ENCODE data around the gene XKR7. TPM values are rescaled to one million over a fixed set of nuclear protein-coding genes. Genes with fewer than 3 reads are reported as not detected.

XKR7 gene
- polyA plus RNA-seq, 4 donors, result 0.21 to 0.37 TPM; not detected in 2

DNA sequence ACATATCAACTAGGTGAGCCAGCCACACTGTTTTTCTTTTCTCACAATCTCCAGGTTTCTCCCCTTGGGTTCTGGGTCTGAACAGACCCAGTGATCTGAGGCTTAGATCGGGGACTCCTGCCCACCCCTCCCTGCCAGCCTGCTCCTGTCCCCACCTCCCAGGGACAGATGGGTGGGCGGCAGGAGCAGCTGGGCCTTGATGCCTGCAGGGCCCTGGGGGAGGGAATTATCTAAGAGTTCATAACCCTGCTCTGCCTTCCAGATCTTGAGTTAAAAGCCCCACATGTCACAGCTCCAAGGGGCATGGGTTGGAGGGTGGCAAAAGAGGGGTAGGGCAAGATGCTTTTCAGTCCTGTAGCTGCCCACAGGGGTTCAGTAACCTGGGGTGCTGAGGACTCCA lies 5.2 kb upstream of the XKR7 start:
- 38 to 51% (median 45%) methylated on average over 2 of the region's 2 CpGs for WGBS, 3 donors
- no peaks in the 10 kb centered on the region for H3K36me3 ChIP-seq (ENCODE audit: control insufficient read depth in 3 of 3, insufficient read depth in 2 of 3, low read depth in 1 of 3, low read length in 3 of 3)
- peaks cover 0 to 20% (median 16%) of the 10 kb centered on the region in 3 donors for H3K27me3 ChIP-seq (ENCODE audit: control insufficient read depth in 3 of 3, insufficient read depth in 3 of 3, low read length in 3 of 3)
- no peaks in the 10 kb centered on the region for H3K4me1 ChIP-seq (ENCODE audit: control insufficient read depth in 3 of 3, insufficient read depth in 2 of 3, low read depth in 1 of 3, low read length in 2 of 3)
- H3K4me3 ChIP-seq (ENCODE audit: low read depth in 1 of 3, low read length in 3 of 3), result no peak overlapping the region
- no peak overlapping the region for H3K27ac ChIP-seq (ENCODE audit: low read depth in 1 of 3, low read length in 2 of 3)
- H3K9me3 ChIP-seq (ENCODE audit: control insufficient read depth in 2 of 2, insufficient read depth in 1 of 2, low read depth in 1 of 2, low read length in 1 of 2), result no peaks in the 10 kb centered on the region
- no peak for DNase-seq
- FAIRE-seq, result no peak

DNA sequence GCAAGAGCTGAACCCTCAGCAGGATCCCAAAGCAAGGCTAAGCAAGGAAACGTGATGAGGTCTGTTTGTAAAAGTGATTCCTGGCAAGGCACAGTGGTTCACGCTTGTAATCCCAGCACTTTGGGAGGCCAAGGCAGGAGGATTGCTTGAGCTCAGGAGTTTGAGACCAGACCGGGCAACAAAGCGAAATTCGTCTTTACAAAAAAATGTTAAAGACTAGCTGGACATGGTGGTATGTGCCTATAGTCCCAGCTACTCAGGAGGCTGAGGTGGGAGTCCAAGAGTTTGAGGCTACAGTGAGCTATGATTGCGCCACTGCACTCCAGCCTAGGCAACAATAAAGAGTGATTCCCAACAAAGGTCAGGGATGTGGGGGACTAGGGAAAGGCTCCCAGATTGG lies 4.1 kb upstream of the XKR7 start:
- Histone ChIP-seq H3K27me3 (ENCODE audit: control insufficient read depth in 3 of 3, insufficient read depth in 3 of 3, low read length in 3 of 3) (peaks cover 0 to 24% (median 16%) of the 10 kb centered on the region in 3 donors), H3K9me3 (ENCODE audit: control insufficient read depth in 2 of 2, insufficient read depth in 1 of 2, low read depth in 1 of 2, low read length in 1 of 2) (no peaks in the 10 kb centered on the region), H3K27ac (ENCODE audit: low read depth in 1 of 3, low read length in 2 of 3) (no peak overlapping the region), H3K36me3 (ENCODE audit: control insufficient read depth in 3 of 3, insufficient read depth in 2 of 3, low read depth in 1 of 3, low read length in 3 of 3) (no peaks in the 10 kb centered on the region), H3K4me1 (ENCODE audit: control insufficient read depth in 3 of 3, insufficient read depth in 2 of 3, low read depth in 1 of 3, low read length in 2 of 3) (no peaks in the 10 kb centered on the region), H3K4me3 (ENCODE audit: low read depth in 1 of 3, low read length in 3 of 3) (no peak overlapping the region)
- 62 to 68% (median 64%) methylated on average over 6 of the region's 6 CpGs for WGBS, 3 donors
- FAIRE-seq, result no peak
- no peak for DNase-seq

DNA sequence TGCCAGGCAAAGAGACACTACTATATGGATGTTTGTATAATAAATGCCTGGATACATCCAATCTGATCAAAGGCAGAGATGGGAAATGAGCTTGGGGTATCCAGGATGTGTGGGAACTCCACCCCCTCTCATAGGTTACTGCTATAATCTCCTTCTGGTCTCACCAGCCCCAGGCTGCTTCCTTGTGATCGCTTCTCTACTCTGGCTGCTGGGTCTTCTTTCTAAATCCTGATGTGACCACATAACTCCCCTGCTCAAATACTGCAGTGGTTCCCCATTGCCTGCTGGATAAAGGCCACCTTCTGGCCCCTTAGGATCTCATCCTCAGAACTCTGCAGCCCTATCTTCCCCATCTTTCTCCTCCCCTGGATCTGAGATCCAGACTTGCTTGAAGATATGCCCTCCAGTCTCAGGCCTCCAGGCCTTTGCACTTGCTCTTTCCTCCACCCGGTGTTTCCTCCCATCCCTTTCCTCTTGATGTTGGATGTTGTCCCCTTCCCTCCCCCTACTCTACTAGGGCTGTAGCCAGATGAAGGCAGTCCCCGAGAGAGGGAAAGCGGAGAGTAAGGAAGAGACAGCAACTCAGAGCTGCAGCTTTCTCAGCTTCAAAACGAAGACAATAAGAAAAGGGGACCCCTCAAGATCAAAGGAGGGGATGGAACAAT lies 828 bp upstream of the XKR7 start:
- H3K9me3 ChIP-seq (ENCODE audit: control insufficient read depth in 2 of 2, insufficient read depth in 1 of 2, low read depth in 1 of 2, low read length in 1 of 2), result no peaks in the 10 kb centered on the region
- no peaks in the 10 kb centered on the region for H3K4me1 ChIP-seq (ENCODE audit: control insufficient read depth in 3 of 3, insufficient read depth in 2 of 3, low read depth in 1 of 3, low read length in 2 of 3)
- H3K27ac ChIP-seq (ENCODE audit: low read depth in 1 of 3, low read length in 2 of 3), result no peak overlapping the region
- no peak overlapping the region for H3K4me3 ChIP-seq (ENCODE audit: low read depth in 1 of 3, low read length in 3 of 3)
- no peaks in the 10 kb centered on the region for H3K36me3 ChIP-seq (ENCODE audit: control insufficient read depth in 3 of 3, insufficient read depth in 2 of 3, low read depth in 1 of 3, low read length in 3 of 3)
- peaks cover 0 to 29% (median 10%) of the 10 kb centered on the region in 3 donors for H3K27me3 ChIP-seq (ENCODE audit: control insufficient read depth in 3 of 3, insufficient read depth in 3 of 3, low read length in 3 of 3)
- 6 to 9% (median 7%) methylated on average over 5 of the region's 5 CpGs for WGBS, 3 donors
- FAIRE-seq (no peak), DNase-seq (no peak)

DNA sequence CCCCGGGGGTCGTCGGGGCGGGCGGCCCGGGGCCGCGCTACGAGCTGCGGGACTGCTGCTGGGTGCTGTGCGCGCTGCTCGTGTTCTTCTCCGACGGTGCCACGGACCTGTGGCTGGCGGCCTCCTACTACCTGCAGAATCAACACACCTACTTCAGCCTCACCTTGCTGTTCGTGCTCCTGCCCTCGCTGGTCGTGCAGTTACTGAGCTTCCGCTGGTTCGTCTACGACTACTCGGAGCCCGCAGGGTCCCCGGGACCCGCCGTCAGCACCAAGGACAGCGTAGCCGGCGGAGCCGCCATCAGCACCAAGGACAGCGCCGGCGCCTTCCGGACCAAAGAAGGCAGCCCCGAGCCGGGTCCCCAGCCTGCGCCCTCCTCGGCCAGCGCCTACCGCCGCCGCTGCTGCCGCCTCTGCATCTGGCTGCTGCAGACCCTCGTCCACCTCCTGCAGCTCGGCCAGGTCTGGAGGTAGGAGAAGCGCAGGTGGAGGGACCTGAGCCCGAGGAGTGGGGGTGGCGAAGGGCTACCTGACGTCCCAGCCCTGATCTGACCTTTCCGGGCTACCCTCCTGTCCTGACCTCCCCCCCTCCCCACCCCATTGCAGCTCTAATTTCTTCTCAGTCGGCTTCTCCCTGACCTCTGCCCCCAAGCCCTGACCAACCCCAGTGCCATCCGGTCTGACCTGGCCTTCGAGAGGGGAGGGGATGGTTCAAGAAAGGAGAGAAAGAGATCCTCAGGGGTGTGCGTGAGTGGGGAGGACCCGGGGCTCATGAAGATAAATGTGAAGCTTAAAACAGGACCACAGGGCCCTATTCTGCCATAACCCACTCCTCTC lies 558 bp downstream of the XKR7 start:
- H3K27me3 ChIP-seq (ENCODE audit: control insufficient read depth in 3 of 3, insufficient read depth in 3 of 3, low read length in 3 of 3), result peaks cover 0 to 28% (median 10%) of the 10 kb centered on the region in 3 donors
- no peaks in the 10 kb centered on the region for H3K36me3 ChIP-seq (ENCODE audit: control insufficient read depth in 3 of 3, insufficient read depth in 2 of 3, low read depth in 1 of 3, low read length in 3 of 3)
- H3K9me3 ChIP-seq (ENCODE audit: control insufficient read depth in 2 of 2, insufficient read depth in 1 of 2, low read depth in 1 of 2, low read length in 1 of 2), result no peaks in the 10 kb centered on the region
- H3K27ac ChIP-seq (ENCODE audit: low read depth in 1 of 3, low read length in 2 of 3), result no peak overlapping the region
- FAIRE-seq (no peak), DNase-seq (peak; percentile 35 to 89)
- peak overlapping the region in 2 of 3 donors; percentile 13 to 41 for H3K4me3 ChIP-seq (ENCODE audit: low read depth in 1 of 3, low read length in 3 of 3)
- WGBS, 3 donors, result 2 to 7% (median 7%) methylated on average over 44 to 57 of the region's 57 CpGs
- no peaks in the 10 kb centered on the region for H3K4me1 ChIP-seq (ENCODE audit: control insufficient read depth in 3 of 3, insufficient read depth in 2 of 3, low read depth in 1 of 3, low read length in 2 of 3)

DNA sequence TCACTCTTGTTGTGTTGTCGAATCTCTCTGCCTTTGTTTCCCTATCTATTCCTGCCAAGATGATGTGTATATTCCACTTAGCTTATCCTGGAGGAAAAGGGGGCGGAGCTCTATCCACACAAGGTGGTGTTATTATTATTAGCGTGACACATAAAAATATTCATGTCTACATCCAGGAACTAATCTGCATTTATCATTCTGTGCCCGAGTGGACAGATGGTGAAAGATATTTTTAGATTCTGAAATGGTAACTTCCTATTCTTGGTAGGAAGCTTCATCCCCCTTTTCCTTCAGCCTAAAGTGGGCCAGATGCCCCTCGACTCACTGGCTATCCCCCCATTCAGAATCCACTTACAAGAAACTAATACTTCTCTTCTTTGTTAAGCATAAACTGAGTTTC lies 2.0 kb downstream of the XKR7 start:
- WGBS, 3 donors, result 59 to 61% (median 61%) methylated on average over 5 of the region's 5 CpGs
- Histone ChIP-seq H3K4me3 (ENCODE audit: low read depth in 1 of 3, low read length in 3 of 3) (no peak overlapping the region), H3K36me3 (ENCODE audit: control insufficient read depth in 3 of 3, insufficient read depth in 2 of 3, low read depth in 1 of 3, low read length in 3 of 3) (no peaks in the 10 kb centered on the region), H3K4me1 (ENCODE audit: control insufficient read depth in 3 of 3, insufficient read depth in 2 of 3, low read depth in 1 of 3, low read length in 2 of 3) (no peaks in the 10 kb centered on the region), H3K27me3 (ENCODE audit: control insufficient read depth in 3 of 3, insufficient read depth in 3 of 3, low read length in 3 of 3) (peaks cover 0 to 29% (median 7%) of the 10 kb centered on the region in 3 donors), H3K9me3 (ENCODE audit: control insufficient read depth in 2 of 2, insufficient read depth in 1 of 2, low read depth in 1 of 2, low read length in 1 of 2) (no peaks in the 10 kb centered on the region), H3K27ac (ENCODE audit: low read depth in 1 of 3, low read length in 2 of 3) (no peak overlapping the region)
- FAIRE-seq, result no peak
- no peak for DNase-seq

DNA sequence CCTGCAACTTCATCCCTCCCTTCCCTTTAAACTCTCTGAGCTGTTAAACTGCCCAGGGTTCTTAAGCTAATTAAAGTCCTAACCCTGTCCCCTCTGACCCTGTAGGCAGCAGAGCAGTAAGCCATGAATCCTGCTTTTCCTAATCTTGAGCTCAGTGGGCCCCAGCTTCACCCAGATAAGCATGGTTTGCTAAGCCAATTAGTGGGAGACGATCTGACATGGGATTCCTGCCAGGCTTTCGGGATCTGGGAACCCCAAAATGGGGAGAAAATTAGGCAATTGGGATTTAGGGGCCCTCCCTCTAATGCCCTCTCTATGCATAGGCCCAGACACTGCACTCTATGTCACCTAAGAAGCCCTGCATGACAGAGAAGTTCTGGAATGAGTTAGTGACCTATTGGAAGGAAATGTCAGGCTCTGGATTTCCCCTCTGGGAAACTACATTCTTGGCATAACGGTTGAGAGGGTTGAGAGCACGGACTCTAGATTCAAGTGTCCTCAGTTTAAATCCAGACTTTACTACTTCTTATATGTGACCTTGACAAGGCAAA lies 4.6 kb downstream of the XKR7 start:
- H3K4me3 ChIP-seq (ENCODE audit: low read depth in 1 of 3, low read length in 3 of 3), result no peak overlapping the region
- H3K4me1 ChIP-seq (ENCODE audit: control insufficient read depth in 3 of 3, insufficient read depth in 2 of 3, low read depth in 1 of 3, low read length in 2 of 3), result no peaks in the 10 kb centered on the region
- 25 to 29% (median 28%) methylated on average over 4 of the region's 4 CpGs for WGBS, 3 donors
- H3K9me3 ChIP-seq (ENCODE audit: control insufficient read depth in 2 of 2, insufficient read depth in 1 of 2, low read depth in 1 of 2, low read length in 1 of 2), result no peaks in the 10 kb centered on the region
- H3K27me3 ChIP-seq (ENCODE audit: control insufficient read depth in 3 of 3, insufficient read depth in 3 of 3, low read length in 3 of 3), result peaks cover 0 to 22% (median 3%) of the 10 kb centered on the region in 3 donors
- H3K36me3 ChIP-seq (ENCODE audit: control insufficient read depth in 3 of 3, insufficient read depth in 2 of 3, low read depth in 1 of 3, low read length in 3 of 3), result no peaks in the 10 kb centered on the region
- no peak overlapping the region for H3K27ac ChIP-seq (ENCODE audit: low read depth in 1 of 3, low read length in 2 of 3)
- FAIRE-seq (no peak), DNase-seq (no peak)

DNA sequence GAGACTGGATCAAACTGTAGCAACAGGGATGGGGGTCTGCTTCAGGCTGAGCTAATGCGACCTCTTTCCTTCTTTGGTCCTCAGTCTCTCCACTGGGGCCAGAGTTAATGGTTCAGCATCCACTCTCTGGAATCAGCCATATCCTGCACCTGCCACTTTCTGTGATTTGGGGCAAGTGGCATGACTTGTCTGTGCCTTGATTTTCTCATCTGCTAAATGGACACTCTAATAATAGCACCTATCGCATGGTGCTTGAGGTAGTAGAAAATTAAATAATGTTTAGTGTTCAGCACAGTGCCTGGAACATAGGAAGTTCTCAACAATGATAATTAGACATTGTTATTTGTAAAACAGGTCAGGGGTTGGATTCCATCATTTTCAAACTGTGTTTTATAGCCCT lies 6.3 kb downstream of the XKR7 start:
- Histone ChIP-seq H3K4me3 (ENCODE audit: low read depth in 1 of 3, low read length in 3 of 3) (no peak overlapping the region), H3K9me3 (ENCODE audit: control insufficient read depth in 2 of 2, insufficient read depth in 1 of 2, low read depth in 1 of 2, low read length in 1 of 2) (no peaks in the 10 kb centered on the region), H3K27ac (ENCODE audit: low read depth in 1 of 3, low read length in 2 of 3) (no peak overlapping the region), H3K36me3 (ENCODE audit: control insufficient read depth in 3 of 3, insufficient read depth in 2 of 3, low read depth in 1 of 3, low read length in 3 of 3) (no peaks in the 10 kb centered on the region), H3K4me1 (ENCODE audit: control insufficient read depth in 3 of 3, insufficient read depth in 2 of 3, low read depth in 1 of 3, low read length in 2 of 3) (no peaks in the 10 kb centered on the region), H3K27me3 (ENCODE audit: control insufficient read depth in 3 of 3, insufficient read depth in 3 of 3, low read length in 3 of 3) (peaks cover 0 to 14% (median 3%) of the 10 kb centered on the region in 3 donors)
- FAIRE-seq, result no peak
- 84 to 94% (median 89%) methylated on average over 2 of the region's 2 CpGs for WGBS, 3 donors
- no peak for DNase-seq

DNA sequence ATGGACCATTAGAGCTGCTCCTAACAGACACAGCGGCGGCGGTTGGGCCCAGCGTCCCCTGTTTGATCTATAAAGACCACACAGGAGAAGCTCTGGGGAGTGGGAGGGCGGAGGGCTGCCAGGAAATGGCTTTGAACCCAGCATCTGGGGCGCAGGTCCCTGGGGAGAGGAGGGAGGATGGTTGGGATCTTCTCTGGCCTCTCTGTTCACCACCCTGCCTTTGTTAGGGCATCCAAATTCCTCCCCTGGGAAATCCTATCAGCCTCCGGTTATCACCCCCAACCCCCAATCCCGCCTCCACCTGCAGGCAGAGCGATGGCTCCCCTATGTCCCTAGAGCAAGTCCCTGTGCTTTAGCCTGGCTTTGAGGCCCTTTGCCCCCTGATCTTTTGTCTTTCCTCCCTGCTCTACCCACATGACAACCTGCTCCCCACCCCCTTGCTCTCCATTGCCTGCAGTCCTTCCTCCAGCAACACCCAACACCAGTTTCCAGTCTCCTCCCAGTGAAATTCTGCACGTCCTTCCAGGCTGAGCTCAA lies 7.1 kb downstream of the XKR7 start:
- Histone ChIP-seq H3K27ac (ENCODE audit: low read depth in 1 of 3, low read length in 2 of 3) (no peak overlapping the region), H3K4me3 (ENCODE audit: low read depth in 1 of 3, low read length in 3 of 3) (no peak overlapping the region), H3K4me1 (ENCODE audit: control insufficient read depth in 3 of 3, insufficient read depth in 2 of 3, low read depth in 1 of 3, low read length in 2 of 3) (no peaks in the 10 kb centered on the region), H3K9me3 (ENCODE audit: control insufficient read depth in 2 of 2, insufficient read depth in 1 of 2, low read depth in 1 of 2, low read length in 1 of 2) (no peaks in the 10 kb centered on the region), H3K36me3 (ENCODE audit: control insufficient read depth in 3 of 3, insufficient read depth in 2 of 3, low read depth in 1 of 3, low read length in 3 of 3) (no peaks in the 10 kb centered on the region), H3K27me3 (ENCODE audit: control insufficient read depth in 3 of 3, insufficient read depth in 3 of 3, low read length in 3 of 3) (peaks cover 0 to 13% (median 3%) of the 10 kb centered on the region in 3 donors)
- DNase-seq, result no peak
- FAIRE-seq, result no peak
- WGBS, 3 donors, result 28 to 44% (median 28%) methylated on average over 8 to 10 of the region's 10 CpGs

Measured in small intestine (tissue), 7 donors.